ENCODE measurements around the gene IDH3A. TPM values are rescaled to one million over a fixed set of nuclear protein-coding genes. Genes with fewer than 3 reads are reported as not detected.

The IDH3A gene
- total RNA-seq, 8 experiments from 2014 or later, result 15.1 to 66.4 (median 26.0) TPM

DNA sequence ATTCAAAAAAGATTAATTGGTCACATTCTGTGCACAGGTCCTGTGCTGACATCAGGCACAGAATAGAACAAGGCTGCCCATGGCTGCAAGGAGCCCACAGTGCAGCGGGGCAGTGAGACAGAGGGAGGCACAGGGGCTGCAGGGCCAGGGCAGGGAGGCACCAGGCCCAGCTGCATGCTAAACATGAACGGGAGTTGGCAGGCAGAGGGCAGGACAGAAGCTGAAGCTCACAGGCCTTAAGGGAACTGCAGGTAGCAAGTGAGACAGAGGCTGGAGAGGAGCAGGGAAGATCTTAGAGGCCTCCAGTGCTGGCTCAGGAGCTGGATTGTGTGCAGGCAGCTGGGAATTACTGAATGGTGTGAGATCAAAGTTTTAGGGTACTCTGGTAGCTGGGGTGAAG lies 26.2 kb downstream of the IDH3A start:
- 0 to 29% (median 0%) methylated on average over 1 of the region's 2 CpGs; no CpG with 5 or more reads in 7 of the 10 experiments for WGBS, 10 experiments
- in situ Hi-C loops (cut with MboI; ENCODE audit: low pct_unique_long_range_greater_than_20kb in 2 of 9, low sequenced_read_pairs in 9 of 9, unreplicated experiment in 9 of 9), result loop anchor here in 1 of 9 experiments (10.0 kb wide), 1 partner anchor 59 kb away; the partner anchor contains the start of gene ACSBG1
- peak in 1 of 8 experiments; percentile 43 for ATAC-seq (replicated peaks in 6 of 8)
- Histone ChIP-seq H3K4me3 (no peak overlapping the region), H3K4me1 (replicated peaks in 1 of 2) (no peaks in the 10 kb centered on the region), H3K27ac (no peak overlapping the region)

DNA sequence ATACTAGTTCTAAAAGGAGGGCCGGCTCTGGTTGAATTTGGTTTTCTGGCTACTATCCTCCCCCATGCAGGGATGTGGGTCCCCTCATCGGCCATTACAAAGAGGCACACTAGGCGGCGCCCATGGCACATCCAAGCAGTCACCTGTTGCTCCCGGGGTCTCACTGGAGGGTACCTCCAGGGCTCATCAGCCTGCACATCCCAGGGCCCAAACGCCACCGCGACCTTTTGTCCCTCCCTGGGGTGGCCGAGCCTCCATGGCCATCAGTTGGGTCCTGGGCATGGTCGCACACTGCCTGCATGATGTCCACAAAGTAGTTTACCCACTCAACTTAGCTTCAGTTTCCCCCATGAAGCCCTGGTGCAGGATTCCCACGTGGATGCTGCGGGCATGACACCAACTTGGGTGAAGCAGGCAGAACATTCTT lies 28.3 kb downstream of the IDH3A start:
- Histone ChIP-seq H3K4me1 (replicated peaks in 1 of 2) (no peaks in the 10 kb centered on the region), H3K27ac (no peak overlapping the region), H3K4me3 (no peak overlapping the region)
- in situ Hi-C loops (cut with MboI; ENCODE audit: low pct_unique_long_range_greater_than_20kb in 2 of 9, low sequenced_read_pairs in 9 of 9, unreplicated experiment in 9 of 9), result loop anchor here in 1 of 9 experiments (10.0 kb wide), 1 partner anchor 57 kb away; the partner anchor contains the start of gene ACSBG1
- 0 to 54% (median 0%) methylated on average over 1 to 5 of the region's 12 CpGs; no CpG with 5 or more reads in 4 of the 10 experiments for WGBS, 10 experiments
- ATAC-seq (replicated peaks in 6 of 8), result peak in 7 of 8 experiments; percentile 27 to 85 (median 55)

DNA sequence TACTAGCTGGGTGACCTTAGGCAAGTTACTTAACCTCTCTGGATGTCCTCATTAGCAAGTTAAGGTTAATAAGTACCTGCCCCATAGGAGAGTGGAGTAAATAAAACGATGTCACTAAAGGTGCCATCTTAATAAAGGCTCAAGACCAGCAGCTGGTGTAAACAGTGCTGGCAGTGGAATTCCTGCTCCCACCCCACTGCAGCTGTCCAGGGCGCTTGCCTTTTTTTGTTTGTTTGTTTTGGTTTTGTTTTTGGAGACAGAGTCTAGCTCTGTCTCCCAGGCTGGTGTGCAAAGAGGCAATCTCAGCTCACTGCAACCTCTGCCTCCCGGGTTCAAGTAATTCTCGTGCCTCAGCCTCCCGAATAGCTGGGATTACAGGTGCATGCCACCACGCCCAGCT lies 28.9 kb downstream of the IDH3A start:
- Histone ChIP-seq H3K4me1 (replicated peaks in 1 of 2) (no peaks in the 10 kb centered on the region), H3K27ac (no peak overlapping the region), H3K4me3 (no peak overlapping the region)
- peak in 2 of 8 experiments; percentile 31 to 60 for ATAC-seq (replicated peaks in 6 of 8)
- in situ Hi-C loops (cut with MboI; ENCODE audit: low pct_unique_long_range_greater_than_20kb in 2 of 9, low sequenced_read_pairs in 9 of 9, unreplicated experiment in 9 of 9), result loop anchor here in 1 of 9 experiments (10.0 kb wide), 1 partner anchor 57 kb away; the partner anchor contains the start of gene ACSBG1
- WGBS, 10 experiments, result 0 to 88% (median 81%) methylated on average over 1 to 6 of the region's 6 CpGs; no CpG with 5 or more reads in 4 of the 10 experiments

DNA sequence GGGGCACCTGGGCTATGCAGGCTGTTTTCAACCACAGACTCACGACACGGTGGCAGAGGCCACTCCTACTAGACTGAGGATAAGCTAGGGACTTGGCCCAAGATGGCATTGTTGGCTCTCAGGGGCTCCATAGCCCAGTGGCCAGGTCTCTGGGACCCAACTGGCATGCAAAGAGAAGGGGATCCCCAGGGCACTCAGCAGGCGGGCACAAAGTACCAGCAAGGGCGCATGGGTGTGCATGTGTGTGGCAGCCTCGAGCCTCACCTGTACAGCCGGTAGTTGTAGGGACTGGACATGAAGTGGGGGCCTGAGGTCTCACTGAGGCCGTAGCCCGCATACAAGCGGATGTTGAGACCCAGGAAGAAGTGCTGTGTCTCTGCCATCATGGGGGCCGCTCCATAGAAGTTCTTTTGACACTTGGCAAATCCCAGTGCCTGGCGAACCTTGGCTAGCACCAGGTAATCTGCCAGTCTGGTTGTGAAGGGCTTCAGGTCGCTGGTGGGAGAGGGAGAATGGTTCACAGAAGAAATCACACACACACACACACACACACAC lies 30.2 kb downstream of the IDH3A start:
- ATAC-seq (replicated peaks in 6 of 8), result no peak
- H3K27ac ChIP-seq, result no peak overlapping the region
- no peaks in the 10 kb centered on the region for H3K4me1 ChIP-seq (replicated peaks in 1 of 2)
- in situ Hi-C loops (cut with MboI; ENCODE audit: low pct_unique_long_range_greater_than_20kb in 2 of 9, low sequenced_read_pairs in 9 of 9, unreplicated experiment in 9 of 9), result loop anchor here in 1 of 9 experiments (10.0 kb wide), 1 partner anchor 55 kb away; the partner anchor contains the start of gene ACSBG1
- H3K4me3 ChIP-seq, result no peak overlapping the region
- 33 to 90% (median 73%) methylated on average over 1 to 10 of the region's 12 CpGs; no CpG with 5 or more reads in 6 of the 10 experiments for WGBS, 10 experiments

DNA sequence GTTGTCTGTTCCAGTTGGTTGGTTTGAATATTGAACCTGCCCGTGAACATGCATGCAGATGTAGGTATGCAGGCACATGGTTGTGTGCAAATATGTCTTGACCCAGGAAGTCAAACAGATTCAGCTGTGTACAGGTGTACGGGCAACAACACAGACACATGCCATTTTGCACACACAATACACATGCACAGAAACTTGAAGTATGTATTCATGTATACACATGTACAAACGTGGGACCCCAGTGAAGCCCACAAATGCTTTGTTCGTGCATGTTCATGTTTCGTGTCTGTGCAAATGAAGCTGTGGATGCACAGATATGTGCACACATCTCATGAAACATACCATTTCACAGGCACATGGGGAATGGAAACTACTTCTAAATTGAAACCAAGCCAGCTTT lies 30.7 kb downstream of the IDH3A start:
- no peaks in the 10 kb centered on the region for H3K4me1 ChIP-seq (replicated peaks in 1 of 2)
- no peak overlapping the region for H3K27ac ChIP-seq
- in situ Hi-C loops (cut with MboI; ENCODE audit: low pct_unique_long_range_greater_than_20kb in 2 of 9, low sequenced_read_pairs in 9 of 9, unreplicated experiment in 9 of 9), result loop anchor here in 1 of 9 experiments (10.0 kb wide), 1 partner anchor 55 kb away; the partner anchor contains the start of gene ACSBG1
- no peak overlapping the region for H3K4me3 ChIP-seq
- ATAC-seq (replicated peaks in 6 of 8), result no peak
- WGBS, 10 experiments, result 20 to 100% (median 70%) methylated on average over 1 to 4 of the region's 5 CpGs; no CpG with 5 or more reads in 3 of the 10 experiments

DNA sequence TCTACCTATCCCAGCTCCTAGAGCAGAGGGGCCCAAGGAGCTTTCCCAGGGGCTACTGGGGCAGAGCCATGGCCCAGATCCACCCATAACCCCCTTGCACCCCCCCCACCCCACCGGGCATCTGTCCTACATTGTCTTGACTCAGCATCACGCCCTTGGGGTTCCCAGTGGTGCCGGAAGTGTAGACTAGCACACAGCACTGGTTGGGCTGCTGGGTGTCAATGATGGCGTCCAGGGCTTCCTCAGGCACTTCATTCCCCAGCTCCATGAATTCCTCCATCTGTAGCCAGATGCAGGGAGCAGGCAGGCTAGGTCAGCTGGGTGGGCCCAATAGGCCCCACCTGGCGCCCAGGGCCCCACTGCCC lies 33.2 kb downstream of the IDH3A start:
- H3K4me3 ChIP-seq, result no peak overlapping the region
- in situ Hi-C loops (cut with MboI; ENCODE audit: low pct_unique_long_range_greater_than_20kb in 2 of 9, low sequenced_read_pairs in 9 of 9, unreplicated experiment in 9 of 9), result no loop called here
- no peak overlapping the region for H3K27ac ChIP-seq
- H3K4me1 ChIP-seq (replicated peaks in 1 of 2), result no peaks in the 10 kb centered on the region
- no CpG with 5 or more reads among the region's 5 CpGs for WGBS, 10 experiments
- no peak for ATAC-seq (replicated peaks in 6 of 8)

DNA sequence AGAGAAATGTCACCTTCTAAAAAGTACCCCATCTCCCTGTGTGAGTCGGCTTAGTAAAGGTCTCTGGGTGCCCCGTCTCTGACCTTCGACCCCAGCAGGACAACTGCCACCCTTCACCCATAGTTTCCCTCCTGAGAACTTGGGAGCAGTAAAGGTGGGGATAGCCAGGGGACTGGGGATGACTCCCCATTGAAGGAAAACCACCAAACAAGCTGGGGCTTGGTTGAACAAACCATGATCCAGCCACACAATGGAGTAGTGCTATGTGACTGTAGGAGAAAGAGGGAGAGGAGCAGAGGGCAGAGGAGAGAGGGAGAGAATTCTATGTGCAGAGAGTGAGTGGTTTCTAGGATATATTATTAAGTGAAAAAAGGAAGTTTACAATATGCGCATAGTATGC lies 33.7 kb downstream of the IDH3A start:
- in situ Hi-C loops (cut with MboI; ENCODE audit: low pct_unique_long_range_greater_than_20kb in 2 of 9, low sequenced_read_pairs in 9 of 9, unreplicated experiment in 9 of 9), result no loop called here
- Histone ChIP-seq H3K4me1 (replicated peaks in 1 of 2) (no peaks in the 10 kb centered on the region), H3K27ac (no peak overlapping the region), H3K4me3 (no peak overlapping the region)
- WGBS, 10 experiments, result 95 to 100% (median 100%) methylated on average over 1 to 4 of the region's 4 CpGs; no CpG with 5 or more reads in 3 of the 10 experiments
- ATAC-seq (replicated peaks in 6 of 8), result no peak

DNA sequence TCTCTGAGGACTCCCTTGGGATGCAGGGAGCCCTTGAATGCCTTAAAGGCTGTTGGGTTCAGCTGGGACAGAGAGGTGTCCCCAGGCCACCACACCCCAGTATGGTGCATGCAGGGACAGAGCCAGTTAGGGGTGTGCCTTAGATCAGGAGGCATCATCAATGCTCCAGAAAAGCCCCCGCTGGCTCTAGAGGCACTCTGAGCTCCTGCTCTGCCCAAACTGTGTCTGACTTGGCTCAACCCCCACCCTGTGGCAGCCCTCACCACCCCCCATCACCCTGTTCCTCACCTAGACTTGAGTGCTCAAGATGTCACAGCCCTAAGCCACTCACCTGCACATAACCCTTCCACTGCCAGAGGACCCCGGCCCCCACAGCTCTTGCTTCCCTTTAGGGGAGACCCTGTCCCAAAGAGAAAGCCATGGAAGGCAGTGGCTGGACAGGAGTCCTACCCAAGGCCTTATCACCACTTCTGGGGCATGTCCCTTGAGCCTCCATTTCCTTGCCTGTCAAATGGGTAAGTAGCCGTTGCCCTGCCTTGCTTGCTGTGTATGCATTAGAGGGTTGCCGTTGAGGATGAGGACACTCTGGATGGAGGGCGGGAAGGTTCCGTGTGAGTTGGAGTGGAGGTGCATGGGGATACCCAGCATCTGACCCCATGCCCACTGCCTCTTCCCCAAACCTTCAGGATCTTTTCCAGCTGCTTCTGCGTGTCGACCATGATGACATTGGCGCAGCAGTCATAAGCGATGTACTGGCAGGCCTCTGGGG lies 43.8 kb downstream of the IDH3A start:
- no peak for ATAC-seq (replicated peaks in 6 of 8)
- Histone ChIP-seq H3K27ac (no peak overlapping the region), H3K4me1 (replicated peaks in 1 of 2) (no peaks in the 10 kb centered on the region), H3K4me3 (no peak overlapping the region)
- 40 to 100% (median 60%) methylated on average over 1 to 6 of the region's 10 CpGs; no CpG with 5 or more reads in 5 of the 10 experiments for WGBS, 10 experiments
- in situ Hi-C loops (cut with MboI; ENCODE audit: low pct_unique_long_range_greater_than_20kb in 2 of 9, low sequenced_read_pairs in 9 of 9, unreplicated experiment in 9 of 9), result no loop called here

DNA sequence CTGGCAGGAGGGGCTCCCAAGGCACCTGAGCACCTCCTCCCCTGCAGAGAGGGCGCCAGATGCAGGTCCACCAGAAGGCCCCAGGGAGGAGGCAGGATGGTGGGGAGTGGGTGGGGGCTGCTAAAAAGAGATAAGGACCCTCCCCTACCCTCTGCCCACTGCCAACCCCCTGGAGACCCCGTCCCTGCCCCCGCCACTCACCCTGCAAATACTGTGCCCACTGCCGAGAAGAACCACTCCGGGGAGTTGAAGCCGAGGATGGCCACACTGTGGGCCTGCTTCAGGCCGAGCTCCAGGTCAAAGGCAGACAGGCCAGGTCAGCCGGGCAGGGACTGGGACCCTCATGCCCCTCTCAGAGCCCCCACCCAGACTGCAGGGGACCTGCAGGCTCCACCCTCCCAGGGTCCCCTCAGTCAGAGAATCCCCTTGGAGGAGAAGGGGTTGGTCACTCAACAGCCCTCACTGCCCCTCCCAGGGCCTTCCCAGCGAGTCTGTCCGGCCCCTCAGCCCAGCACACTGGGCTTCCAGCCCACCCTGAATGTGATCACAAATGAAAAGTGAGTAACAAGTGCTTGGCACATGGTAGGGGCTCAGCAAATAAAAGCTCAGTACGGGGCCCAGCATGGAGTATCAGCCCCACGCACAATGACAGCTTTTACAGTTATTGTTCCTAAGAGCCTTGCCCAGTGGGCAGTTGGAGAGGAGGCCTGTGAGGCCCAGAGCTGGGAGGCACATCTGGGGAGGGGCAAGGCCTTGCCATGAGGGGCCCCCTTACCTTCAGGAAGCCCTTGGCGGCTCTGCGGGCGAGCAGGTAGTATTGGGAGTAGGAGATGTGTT lies 44.8 kb downstream of the IDH3A start:
- ATAC-seq (replicated peaks in 6 of 8), result peak in 1 of 8 experiments; percentile 41
- in situ Hi-C loops (cut with MboI; ENCODE audit: low pct_unique_long_range_greater_than_20kb in 2 of 9, low sequenced_read_pairs in 9 of 9, unreplicated experiment in 9 of 9), result no loop called here
- H3K4me3 ChIP-seq, result no peak overlapping the region
- H3K27ac ChIP-seq, result no peak overlapping the region
- 80 to 100% (median 90%) methylated on average over 1 to 2 of the region's 15 CpGs; no CpG with 5 or more reads in 7 of the 10 experiments for WGBS, 10 experiments
- H3K4me1 ChIP-seq (replicated peaks in 1 of 2), result no peaks in the 10 kb centered on the region

DNA sequence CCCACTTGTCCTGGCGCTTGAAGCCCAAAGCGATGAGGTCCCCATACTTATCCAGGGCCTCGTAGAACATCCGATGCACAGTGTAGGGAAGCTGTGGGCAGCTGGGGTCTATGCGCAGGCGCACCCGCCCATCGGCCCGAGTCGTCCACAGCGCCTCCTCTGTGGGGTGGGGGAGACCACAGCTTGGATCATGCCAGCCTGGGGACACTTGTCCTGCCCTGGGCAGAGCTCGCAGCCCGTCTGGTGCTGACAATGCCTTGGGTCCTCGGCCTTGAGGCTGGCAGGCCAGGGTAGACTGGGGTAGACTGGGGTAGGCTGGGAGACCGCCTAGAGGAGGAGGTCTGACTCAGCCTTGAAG lies 45.4 kb downstream of the IDH3A start:
- WGBS, 10 experiments, result 15 to 100% (median 90%) methylated on average over 2 of the region's 15 CpGs; no CpG with 5 or more reads in 7 of the 10 experiments
- ATAC-seq (replicated peaks in 6 of 8), result no peak
- Histone ChIP-seq H3K4me1 (replicated peaks in 1 of 2) (no peaks in the 10 kb centered on the region), H3K27ac (no peak overlapping the region), H3K4me3 (no peak overlapping the region)
- in situ Hi-C loops (cut with MboI; ENCODE audit: low pct_unique_long_range_greater_than_20kb in 2 of 9, low sequenced_read_pairs in 9 of 9, unreplicated experiment in 9 of 9), result no loop called here

DNA sequence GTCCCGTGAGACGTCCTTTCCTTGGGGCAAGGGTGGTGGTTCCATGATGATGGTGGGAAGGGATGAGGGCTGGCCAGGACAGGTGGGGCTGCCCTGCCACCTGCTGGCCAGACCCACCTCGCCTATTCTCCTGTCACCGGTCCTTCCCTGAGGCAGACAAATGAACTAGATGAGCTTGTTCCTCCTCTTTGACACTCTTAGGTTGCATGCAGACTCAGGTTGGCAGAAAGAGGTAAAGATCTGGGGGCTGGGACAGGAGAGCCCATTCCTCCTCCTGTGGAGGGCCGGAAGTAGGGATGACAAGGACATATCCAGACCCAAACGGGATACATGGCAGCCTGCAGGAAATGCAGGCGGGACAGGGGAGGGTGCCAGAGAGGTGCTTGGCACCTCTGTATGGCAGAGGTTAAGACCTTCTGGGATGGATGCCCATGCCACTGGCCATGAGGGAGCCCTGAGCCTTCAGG lies 46.6 kb downstream of the IDH3A start:
- in situ Hi-C loops (cut with MboI; ENCODE audit: low pct_unique_long_range_greater_than_20kb in 2 of 9, low sequenced_read_pairs in 9 of 9, unreplicated experiment in 9 of 9), result no loop called here
- ATAC-seq (replicated peaks in 6 of 8), result peak in 6 of 8 experiments; percentile 36 to 89 (median 52)
- WGBS, 10 experiments, result 0 to 75% (median 30%) methylated on average over 1 to 5 of the region's 7 CpGs; no CpG with 5 or more reads in 4 of the 10 experiments
- no peaks in the 10 kb centered on the region for H3K4me1 ChIP-seq (replicated peaks in 1 of 2)
- no peak overlapping the region for H3K27ac ChIP-seq
- no peak overlapping the region for H3K4me3 ChIP-seq

DNA sequence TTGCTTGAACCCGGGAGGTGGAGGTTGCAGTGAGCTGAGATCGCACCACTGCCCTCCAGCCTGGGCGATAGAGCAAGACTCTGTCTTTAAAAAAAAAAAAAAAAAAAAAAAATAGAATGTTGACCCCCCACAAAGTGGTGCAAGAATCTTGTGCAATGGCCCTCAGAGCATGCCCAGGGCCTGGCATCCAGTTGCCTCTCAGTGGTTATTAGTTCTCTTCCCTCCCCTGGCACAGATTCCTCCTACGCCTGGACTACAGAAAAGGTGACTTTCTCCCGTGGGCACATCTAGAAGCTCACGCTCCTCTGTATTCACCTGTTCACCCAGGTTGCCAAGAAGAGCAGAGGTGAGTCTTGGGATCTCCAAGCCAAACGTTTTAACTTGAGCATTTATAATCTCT lies 48.5 kb downstream of the IDH3A start:
- Histone ChIP-seq H3K4me1 (replicated peaks in 1 of 2) (no peaks in the 10 kb centered on the region), H3K4me3 (no peak overlapping the region), H3K27ac (no peak overlapping the region)
- WGBS, 10 experiments, result 30 to 100% (median 71%) methylated on average over 1 to 4 of the region's 7 CpGs; no CpG with 5 or more reads in 3 of the 10 experiments
- no peak for ATAC-seq (replicated peaks in 6 of 8)
- in situ Hi-C loops (cut with MboI; ENCODE audit: low pct_unique_long_range_greater_than_20kb in 2 of 9, low sequenced_read_pairs in 9 of 9, unreplicated experiment in 9 of 9), result no loop called here

Measured in motor neuron (in vitro differentiated cells).